AG04450 (cell line): ENCODE results near the gene CCDC186. TPM values are rescaled to one million over a fixed set of nuclear protein-coding genes. Genes with fewer than 3 reads are reported as not detected.

Experiments
- CTCF ChIA-PET: fragments of 300-600, 350-600 bp; formaldehyde crosslinking; extraction: SDS; loops from one replicate; lab custom pipeline; 2022; ENCODE audit warnings: antibody characterized with exemption, inconsistent platforms; lab: Charles Lee
- POLR2A ChIA-PET: fragments of 350-600 bp; formaldehyde crosslinking; extraction: SDS; loops from one replicate; lab custom pipeline; 2021; ENCODE audit warnings: antibody characterized with exemption, inconsistent platforms; lab: Yijun Ruan, JAX
- DNase-seq: peaks from one replicate; pipeline ENCODE4 v3.0.0-alpha.2; 2011; ENCODE audit warnings: low read depth, low spot score
- H3K27ac ChIP-seq: one replicate; pipeline ENCODE4 v1.5.1; 2012; ENCODE audit warnings: low read depth, low read length, control low read depth
- H3K27me3 ChIP-seq: one replicate; pipeline ENCODE4 v1.6.0; 2012; ENCODE audit warnings: low read length; ENCODE audit not compliant: control insufficient read depth, insufficient read depth
- H3K4me3 ChIP-seq: 2 replicates; pipeline ENCODE4 v1.5.1; 2011; ENCODE audit warnings: mild to moderate bottlenecking, low read depth, low read length, control low read depth
- H3K9me3 ChIP-seq: 2 replicates; pipeline ENCODE4 v1.5.1; 2012; ENCODE audit warnings: low read length; ENCODE audit not compliant: control insufficient read depth, insufficient read depth
- CTCF ChIP-seq: IDR thresholded peaks from 2 replicates; pipeline ENCODE4 v1.5.1; 2011; ENCODE audit warnings: low read depth, low read length, control low read depth, inconsistent platforms
- polyA plus RNA-seq: library from polyadenylated mRNA; depleted of rRNA; stranded (reverse); fragments of >200 nt; gene quantifications from 2 replicates; pipeline ENCODE4 v1.2.3, GENCODE V29; 2011

CCDC186 gene
- polyA plus RNA-seq, 1 experiment: 9.6 TPM

DNA sequence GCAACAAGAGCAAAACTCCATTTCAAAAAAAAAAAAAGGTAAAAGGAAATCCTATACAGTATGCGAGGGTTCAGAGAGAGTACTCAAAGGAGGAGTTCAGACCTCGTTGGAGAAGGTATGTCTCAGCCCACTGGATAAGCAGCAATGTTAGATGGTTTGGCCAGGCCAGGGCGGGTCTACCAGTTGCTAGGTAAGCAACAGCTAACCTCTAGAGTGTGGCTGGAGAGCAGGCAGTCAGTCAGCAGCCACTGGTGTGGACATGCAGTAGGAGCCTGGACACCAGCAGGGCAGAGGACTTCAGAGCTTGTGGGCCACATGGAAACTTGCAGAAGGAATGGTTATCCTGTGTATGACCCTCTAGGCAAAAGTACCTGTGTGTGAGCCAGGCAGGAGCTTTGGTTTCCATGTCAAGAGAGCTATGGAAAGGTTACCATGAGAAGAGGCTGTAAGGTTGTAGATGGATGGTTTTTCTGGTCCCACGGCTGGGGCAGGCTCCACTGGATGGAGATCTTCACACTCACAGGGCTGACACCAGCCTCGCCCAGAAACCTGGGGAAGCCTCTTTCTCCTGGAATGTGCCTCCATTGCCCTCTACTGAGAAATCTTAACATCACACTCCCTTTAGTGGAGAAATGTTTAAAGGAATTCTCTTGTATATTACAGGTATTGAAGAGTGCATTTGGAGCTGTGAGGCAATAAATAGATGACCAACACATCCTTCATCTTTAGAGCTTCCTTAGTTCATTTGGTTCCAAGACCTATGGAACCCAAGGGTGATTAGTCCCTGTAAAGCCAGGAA, 63.6 kb downstream of the CCDC186 start:
- CTCF ChIA-PET: interaction anchor here (1.0 to 3.8 kb wide), 2 partner anchors 9 to 311 kb away, joined by 3 to 23 read pairs; no protein-coding TSS in a partner anchor
- H3K4me3 ChIP-seq: no peak overlapping the region
- peaks cover 5% of the 10 kb centered on the region for H3K27me3 ChIP-seq
- no peak overlapping the region for H3K27ac ChIP-seq
- POLR2A ChIA-PET: no interaction called here
- no peaks in the 10 kb centered on the region for H3K9me3 ChIP-seq
- DNase-seq: no peak
- TF ChIP-seq CTCF: peak; percentile 23

GRCh38 chr10:114103284-114103683, 70.7 kb downstream of the CCDC186 start:
- DNase-seq: peak; percentile 11
- peak; percentile 57 for TF ChIP-seq CTCF
- ChIA-PET CTCF (interaction anchor here (0.6 to 7.9 kb wide), 13 partner anchors 11 to 397 kb away, joined by 3 to 147 read pairs (median 4); partner anchors contain the start of gene DCLRE1A), POLR2A (no interaction called here)
- H3K27me3 ChIP-seq: peaks cover 15% of the 10 kb centered on the region
- H3K9me3 ChIP-seq: no peaks in the 10 kb centered on the region
- H3K4me3 ChIP-seq: no peak overlapping the region
- H3K27ac ChIP-seq: no peak overlapping the region

DNA sequence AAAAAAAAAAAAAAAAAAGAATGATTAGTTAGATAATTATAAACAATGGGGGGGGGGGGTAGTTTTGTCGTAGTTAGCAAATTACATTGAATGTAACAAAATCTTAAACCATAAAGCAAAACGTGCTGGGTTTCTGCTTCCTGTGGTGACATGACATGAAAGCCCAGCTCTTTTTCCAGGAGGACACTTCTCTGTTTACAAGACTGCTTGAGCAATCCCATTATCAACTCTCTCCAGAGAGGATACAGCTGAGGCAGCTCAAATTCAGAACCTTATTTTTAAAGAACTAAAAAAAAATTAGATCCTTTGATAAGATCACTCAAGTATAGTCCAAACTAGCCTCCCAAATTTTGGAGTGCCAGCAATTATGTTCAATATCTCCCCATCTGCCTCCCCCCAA, 71.7 kb downstream of the CCDC186 start:
- Histone ChIP-seq H3K27ac (no peak overlapping the region), H3K4me3 (no peak overlapping the region), H3K27me3 (peaks cover 18% of the 10 kb centered on the region), H3K9me3 (no peaks in the 10 kb centered on the region)
- CTCF ChIA-PET: interaction anchor here (0.6 to 7.9 kb wide), 8 partner anchors 8 to 403 kb away, joined by 3 to 147 read pairs (median 5); no protein-coding TSS in a partner anchor
- DNase-seq: no peak
- POLR2A ChIA-PET: no interaction called here
- TF ChIP-seq CTCF: no peak

DNA sequence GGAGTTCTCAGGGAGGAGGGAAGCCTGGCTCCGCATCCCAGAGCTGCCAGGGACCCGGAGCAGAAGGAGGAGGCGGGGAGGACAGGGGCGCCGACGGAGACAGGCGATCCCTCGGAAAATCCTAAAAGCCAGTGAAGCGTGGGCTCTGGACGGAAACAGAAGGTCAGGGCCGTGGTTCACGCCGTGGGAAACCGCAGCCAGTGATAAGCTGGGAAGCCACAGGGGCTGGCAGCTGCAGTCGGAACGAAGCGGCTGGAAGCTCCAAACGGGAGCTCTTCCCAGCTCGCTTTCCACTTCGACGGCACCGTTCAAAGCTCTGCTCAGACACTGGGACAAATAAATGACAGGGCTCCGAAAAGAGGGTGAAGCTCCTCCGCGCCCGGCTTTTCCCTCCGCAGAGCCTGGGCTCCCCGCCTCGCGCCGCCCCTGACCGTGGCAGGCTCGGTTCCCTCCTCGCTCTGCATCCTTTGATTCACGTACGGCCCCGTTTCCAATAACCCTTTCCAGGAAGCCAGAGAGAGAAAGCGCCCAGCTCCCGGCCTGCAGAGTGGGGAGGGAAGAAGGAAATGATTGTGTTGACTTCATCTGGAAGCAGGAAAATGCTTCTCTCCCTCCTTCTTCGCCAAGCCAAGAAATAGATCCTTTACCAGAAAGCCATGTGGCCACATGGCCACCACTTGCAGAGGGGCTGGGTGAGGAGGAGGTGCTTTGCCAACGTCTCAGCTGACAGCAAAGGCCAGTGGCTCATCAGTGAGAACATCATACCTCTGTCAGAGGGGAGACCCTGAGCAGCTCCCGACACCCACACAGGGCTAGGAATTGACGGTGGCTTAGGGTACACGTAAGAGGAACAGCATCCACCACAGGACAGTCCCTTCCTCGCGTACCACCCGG, 72.9 kb downstream of the CCDC186 start:
- DNase-seq: no peak
- no peak for TF ChIP-seq CTCF
- ChIA-PET POLR2A (no interaction called here), CTCF (interaction anchor here (0.6 to 7.9 kb wide), 6 partner anchors 9 to 395 kb away, joined by 3 to 147 read pairs (median 3); no protein-coding TSS in a partner anchor)
- H3K4me3 ChIP-seq: peak overlapping the region; percentile 52
- H3K27me3 ChIP-seq: peaks cover 20% of the 10 kb centered on the region
- H3K27ac ChIP-seq: no peak overlapping the region
- no peaks in the 10 kb centered on the region for H3K9me3 ChIP-seq
